Endodermal cell (in vitro differentiated cells): ENCODE results near the gene CUL2. TPM values are rescaled to one million over a fixed set of nuclear protein-coding genes. Genes with fewer than 3 reads are reported as not detected.

Source experiments
- DNase-seq: peaks from one replicate; pipeline ENCODE4 v3.0.0-alpha.2; 2017
- H3K27ac ChIP-seq: 2 replicates; pipeline ENCODE4 v1.5.1; 2013; ENCODE audit warnings: mild to moderate bottlenecking, low read depth, low read length, moderate library complexity
- H3K27me3 ChIP-seq: 2 replicates; pipeline ENCODE4 v1.6.1; 2013; ENCODE audit warnings: mild to moderate bottlenecking, low read length, moderate library complexity; ENCODE audit not compliant: insufficient read depth, control insufficient read depth, poor library complexity, severe bottlenecking
- H3K36me3 ChIP-seq: 2 replicates; pipeline ENCODE4 v1.7.0; 2013; ENCODE audit warnings: mild to moderate bottlenecking, low read length, moderate library complexity; ENCODE audit not compliant: control insufficient read depth, insufficient read depth
- H3K4me1 ChIP-seq: one replicate; pipeline ENCODE4 v1.7.0; 2013; ENCODE audit warnings: low read length; ENCODE audit not compliant: control insufficient read depth, insufficient read depth
- H3K4me3 ChIP-seq: 2 replicates; pipeline ENCODE4 v1.5.1; 2013; ENCODE audit warnings: mild to moderate bottlenecking, low read length, moderate library complexity
- H3K9ac ChIP-seq: 2 replicates; pipeline ENCODE4 v1.6.1; 2013; ENCODE audit warnings: mild to moderate bottlenecking, low read length, moderate library complexity; ENCODE audit not compliant: poor library complexity, severe bottlenecking; ENCODE audit errors: extremely low read depth
- H3K9me3 ChIP-seq: 2 replicates; pipeline ENCODE4 v1.6.1; 2013; ENCODE audit warnings: mild to moderate bottlenecking, low read length, moderate library complexity; ENCODE audit not compliant: control insufficient read depth
- H3K27ac Mint-ChIP-seq: 2 replicates; pipeline ENCODE4 v1.8.0; 2020; ENCODE audit warnings: mixed read lengths
- H3K27me3 Mint-ChIP-seq: 2 replicates; pipeline ENCODE4 v1.8.0; 2021; ENCODE audit warnings: mild to moderate bottlenecking, mixed read lengths; ENCODE audit not compliant: insufficient read depth
- H3K36me3 Mint-ChIP-seq: 2 replicates; pipeline ENCODE4 v1.8.0; 2020; ENCODE audit warnings: low read depth, mixed read lengths
- H3K4me1 Mint-ChIP-seq: 2 replicates; pipeline ENCODE4 v1.8.0; 2020; ENCODE audit warnings: mixed read lengths
- H3K4me3 Mint-ChIP-seq: 2 replicates; pipeline ENCODE4 v1.8.0; 2020; ENCODE audit warnings: mild to moderate bottlenecking, moderate library complexity, mixed read lengths
- H3K9me3 Mint-ChIP-seq: 2 replicates; pipeline ENCODE4 v1.8.0; 2020; ENCODE audit warnings: mild to moderate bottlenecking, mixed read lengths
- CTCF ChIP-seq: fragments of 200-600 bp; sonication (generic); conservative IDR thresholded peaks from 2 replicates; pipeline ENCODE4 v1.5.0; 2021; ENCODE audit warnings: antibody characterized with exemption, mild to moderate bottlenecking
- WGBS, 2 experiments: methylation state at CpG; one replicate each; pipeline versions ENCODE4 v1.1.5 to v1.1.7; 2013; ENCODE audit warnings: missing lambda C conversion rate in 2 of 2, mixed read lengths in 1 of 2; ENCODE audit not compliant: insufficient coverage in 1 of 2, insufficient read length in 1 of 2; 5-methylcytosine and 5-hydroxymethylcytosine counted together
- total RNA-seq, 2 donors: library from RNA; stranded (reverse); fragmentation: NEBNext Ultra II Directional in 1 of 2; extraction: Animal tissue kit (Norgen Biotek cat#: 25700) in 1 of 2; gene quantifications; 2 replicates in 1 of 2; 3 replicates in 1 of 2; pipeline ENCODE4 v1.2.1, GENCODE V29; 2021

Gene CUL2
- total RNA-seq, 2 donors from 2014 or later: 39.2 to 41.5 TPM

GRCh38 chr10:35058686-35059085 is 31.5 kb downstream of the CUL2 start:
- Mint-ChIP-seq H3K9me3 (no peaks in the 10 kb centered on the region), H3K27ac (peak overlapping the region; percentile 82), H3K27me3 (no peaks in the 10 kb centered on the region), H3K4me3 (no peak overlapping the region), H3K36me3 (peaks cover 48% of the 10 kb centered on the region), H3K4me1 (peaks cover 7% of the 10 kb centered on the region)
- Histone ChIP-seq H3K4me3 (no peak overlapping the region), H3K36me3 (peaks cover 53% of the 10 kb centered on the region), H3K9ac (no peak overlapping the region), H3K27me3 (no peaks in the 10 kb centered on the region), H3K4me1 (no peaks in the 10 kb centered on the region), H3K27ac (no peak overlapping the region), H3K9me3 (peaks cover 1% of the 10 kb centered on the region)
- TF ChIP-seq CTCF: no peak
- no peak for DNase-seq
- 91% methylated on average over 1 of the region's 1 CpG; no CpG with 5 or more reads in 1 of the 2 experiments for WGBS, 2 experiments

- H3K27ac ChIP-seq: no peak overlapping the region
- no peaks in the 10 kb centered on the region for H3K27me3 Mint-ChIP-seq
Observed at GRCh38 chr10:35058134-35058533, 32.0 kb downstream of the CUL2 start.

DNA sequence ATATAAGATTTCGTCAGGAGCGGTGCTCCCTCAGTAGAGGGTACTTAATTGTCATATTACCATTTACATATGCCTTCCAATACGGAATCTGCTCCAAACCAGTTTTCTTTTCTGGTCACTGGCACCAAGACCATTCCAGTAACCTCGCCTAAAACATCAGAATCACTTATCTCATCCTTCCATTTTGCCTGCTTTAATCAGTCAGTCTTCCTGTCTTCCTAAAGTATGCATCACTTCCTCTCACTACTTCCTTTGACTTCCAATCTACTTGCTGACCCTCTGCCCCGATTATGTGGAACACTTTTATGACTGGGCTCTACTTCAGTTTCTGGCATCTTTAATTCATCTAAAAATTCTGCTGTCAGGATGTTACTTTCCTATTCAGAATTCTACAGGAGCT is 33.5 kb downstream of the CUL2 start:
- H3K4me3 Mint-ChIP-seq: no peak overlapping the region
- 91 to 95% methylated on average over 5 of the region's 5 CpGs for WGBS, 2 experiments
- Histone ChIP-seq H3K36me3 (peaks cover 53% of the 10 kb centered on the region), H3K9me3 (peaks cover 4% of the 10 kb centered on the region), H3K27ac (no peak overlapping the region), H3K9ac (no peak overlapping the region), H3K4me1 (no peaks in the 10 kb centered on the region), H3K27me3 (no peaks in the 10 kb centered on the region), H3K4me3 (no peak overlapping the region)
- H3K27me3 Mint-ChIP-seq: no peaks in the 10 kb centered on the region
- no peak for TF ChIP-seq CTCF
- no peak overlapping the region for H3K27ac Mint-ChIP-seq
- H3K9me3 Mint-ChIP-seq: no peaks in the 10 kb centered on the region
- DNase-seq: no peak
- peaks cover 50% of the 10 kb centered on the region for H3K36me3 Mint-ChIP-seq
- peaks cover 7% of the 10 kb centered on the region for H3K4me1 Mint-ChIP-seq

More at GRCh38 chr10:35058134-35058533, 32.0 kb downstream of the CUL2 start:
- DNase-seq: no peak
- Mint-ChIP-seq H3K9me3 (no peaks in the 10 kb centered on the region), H3K4me1 (peaks cover 7% of the 10 kb centered on the region), H3K4me3 (no peak overlapping the region), H3K27ac (peak overlapping the region; percentile 82), H3K36me3 (peaks cover 50% of the 10 kb centered on the region)
- Histone ChIP-seq H3K4me1 (no peaks in the 10 kb centered on the region), H3K4me3 (no peak overlapping the region), H3K9ac (no peak overlapping the region), H3K27me3 (no peaks in the 10 kb centered on the region), H3K9me3 (peaks cover 4% of the 10 kb centered on the region), H3K36me3 (peaks cover 54% of the 10 kb centered on the region)
- WGBS, 2 experiments: 74 to 86% methylated on average over 6 of the region's 6 CpGs
- no peak for TF ChIP-seq CTCF
